ENCODE results near the gene OPTC.

Gene OPTC

GRCh38 chr1:203520315-203520714 lies 26.4 kb downstream of the OPTC start:
- in situ Hi-C loops (cut with MboI; ENCODE audit: low pct_unique_long_range_greater_than_20kb, low sequenced_read_pairs, unreplicated experiment) = no loop called here
- no peak for DNase-seq (ENCODE audit: low spot score)
- TF ChIP-seq, protein P1, sequence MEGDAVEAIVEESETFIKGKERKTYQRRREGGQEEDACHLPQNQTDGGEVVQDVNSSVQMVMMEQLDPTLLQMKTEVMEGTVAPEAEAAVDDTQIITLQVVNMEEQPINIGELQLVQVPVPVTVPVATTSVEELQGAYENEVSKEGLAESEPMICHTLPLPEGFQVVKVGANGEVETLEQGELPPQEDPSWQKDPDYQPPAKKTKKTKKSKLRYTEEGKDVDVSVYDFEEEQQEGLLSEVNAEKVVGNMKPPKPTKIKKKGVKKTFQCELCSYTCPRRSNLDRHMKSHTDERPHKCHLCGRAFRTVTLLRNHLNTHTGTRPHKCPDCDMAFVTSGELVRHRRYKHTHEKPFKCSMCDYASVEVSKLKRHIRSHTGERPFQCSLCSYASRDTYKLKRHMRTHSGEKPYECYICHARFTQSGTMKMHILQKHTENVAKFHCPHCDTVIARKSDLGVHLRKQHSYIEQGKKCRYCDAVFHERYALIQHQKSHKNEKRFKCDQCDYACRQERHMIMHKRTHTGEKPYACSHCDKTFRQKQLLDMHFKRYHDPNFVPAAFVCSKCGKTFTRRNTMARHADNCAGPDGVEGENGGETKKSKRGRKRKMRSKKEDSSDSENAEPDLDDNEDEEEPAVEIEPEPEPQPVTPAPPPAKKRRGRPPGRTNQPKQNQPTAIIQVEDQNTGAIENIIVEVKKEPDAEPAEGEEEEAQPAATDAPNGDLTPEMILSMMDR (IDR thresholded peaks at IDR 0.05; ENCODE audit: extremely low read depth, insufficient read depth, missing control alignments) = no peak

DNA sequence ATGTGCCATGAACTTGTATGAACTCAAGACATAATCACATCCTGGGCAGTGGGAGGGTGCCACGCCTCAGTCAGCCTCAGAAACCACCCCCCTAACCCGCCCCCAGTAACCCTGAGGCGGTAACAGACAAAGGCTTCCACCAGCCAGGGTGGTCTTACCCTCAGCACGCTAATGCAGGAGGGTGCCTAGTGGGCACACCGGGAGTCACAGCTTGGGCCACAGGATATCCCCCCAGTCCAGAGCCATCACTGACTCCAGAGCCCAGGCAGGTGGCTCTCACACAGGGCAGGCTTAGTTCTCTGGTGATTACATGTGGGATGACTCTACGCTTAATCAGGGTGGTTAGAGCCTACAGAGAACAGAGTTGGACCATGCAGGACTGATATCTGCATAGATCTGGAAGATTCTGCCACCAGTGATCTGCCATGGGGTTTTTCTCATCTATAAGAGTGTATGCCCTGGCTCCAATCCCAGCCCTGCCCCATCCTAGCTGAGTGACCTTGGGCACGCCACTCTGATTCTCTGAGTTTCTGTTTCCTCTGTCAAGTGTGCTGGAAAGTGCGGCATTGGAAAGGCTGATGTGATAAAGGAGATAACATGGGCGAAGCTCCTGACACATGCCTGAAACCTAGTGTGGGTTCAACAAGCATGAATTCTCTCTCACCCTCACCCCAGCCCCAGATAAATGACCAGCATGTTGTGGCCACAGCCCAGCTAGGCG lies 27.3 kb downstream of the OPTC start:
- TF ChIP-seq, protein P1 (IDR thresholded peaks at IDR 0.05; ENCODE audit: extremely low read depth, insufficient read depth, missing control alignments) = no peak
- in situ Hi-C loops (cut with MboI; ENCODE audit: low pct_unique_long_range_greater_than_20kb, low sequenced_read_pairs, unreplicated experiment) = no loop called here
- no peak for DNase-seq (ENCODE audit: low spot score)

- TF ChIP-seq, protein P1 (IDR thresholded peaks at IDR 0.05; ENCODE audit: extremely low read depth, insufficient read depth, missing control alignments) = no peak
- no peak for DNase-seq (ENCODE audit: low spot score)
- in situ Hi-C loops (cut with MboI; ENCODE audit: low pct_unique_long_range_greater_than_20kb, low sequenced_read_pairs, unreplicated experiment) = no loop called here
Observed at GRCh38 chr1:203521812-203522211, 27.9 kb downstream of the OPTC start.

DNA sequence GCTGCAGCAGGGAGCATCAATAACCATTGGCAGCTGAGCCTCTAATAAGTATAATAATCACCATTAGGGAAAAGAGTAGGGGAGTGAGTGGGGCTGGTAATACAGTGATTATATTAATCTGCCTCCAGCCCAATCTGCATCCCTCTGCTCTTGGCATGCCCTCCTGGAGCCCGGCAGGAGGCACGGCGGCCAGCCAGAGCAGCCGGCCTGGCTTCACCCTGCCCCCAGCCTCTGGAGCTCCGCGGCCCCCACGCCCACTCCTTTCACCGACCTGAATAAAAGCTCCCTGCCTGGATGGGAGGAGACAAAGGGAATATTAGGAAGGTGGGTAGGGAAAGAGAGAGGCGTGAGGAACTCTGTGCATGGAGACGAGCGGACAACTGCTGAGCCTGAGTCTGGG lies 28.3 kb downstream of the OPTC start:
- TF ChIP-seq, protein P1 (IDR thresholded peaks at IDR 0.05; ENCODE audit: extremely low read depth, insufficient read depth, missing control alignments) = no peak

GRCh38 chr1:203523667-203524066 lies 29.7 kb downstream of the OPTC start:
- in situ Hi-C loops (cut with MboI; ENCODE audit: low pct_unique_long_range_greater_than_20kb, low sequenced_read_pairs, unreplicated experiment) = no loop called here
- TF ChIP-seq, protein P1 (IDR thresholded peaks at IDR 0.05; ENCODE audit: extremely low read depth, insufficient read depth, missing control alignments) = no peak
- DNase-seq (ENCODE audit: low spot score) = no peak

More for the DNA sequence above, 28.3 kb downstream of the OPTC start:
- DNase-seq (ENCODE audit: low spot score) = no peak
- in situ Hi-C loops (cut with MboI; ENCODE audit: low pct_unique_long_range_greater_than_20kb, low sequenced_read_pairs, unreplicated experiment) = no loop called here

DNA sequence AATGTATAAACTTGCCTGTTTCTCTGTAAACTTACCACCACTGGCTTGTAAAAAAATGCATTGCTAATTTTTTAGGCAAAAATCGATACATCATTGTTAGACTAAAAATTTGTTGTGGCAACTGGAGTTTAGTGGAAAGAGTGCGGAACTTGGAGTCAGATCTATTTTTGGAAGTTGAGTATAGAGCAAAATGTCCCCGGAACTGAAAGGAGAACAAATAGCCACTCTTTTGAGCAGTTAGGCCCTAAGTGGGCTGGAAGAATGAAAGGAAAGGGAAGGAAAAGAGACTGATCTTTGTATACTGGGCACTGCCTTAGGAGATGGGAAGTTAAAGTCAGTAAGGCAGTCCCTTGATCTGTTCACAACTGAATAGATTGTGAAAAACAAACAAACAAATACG lies 30.2 kb downstream of the OPTC start:
- in situ Hi-C loops (cut with MboI; ENCODE audit: low pct_unique_long_range_greater_than_20kb, low sequenced_read_pairs, unreplicated experiment) = no loop called here
- DNase-seq (ENCODE audit: low spot score) = no peak
- TF ChIP-seq, protein P1 (IDR thresholded peaks at IDR 0.05; ENCODE audit: extremely low read depth, insufficient read depth, missing control alignments) = no peak

All from GM13977 (cell line).